CD14-positive monocyte (primary cell): Measurements from ENCODE around the gene FAM110C. TPM values are rescaled to one million over a fixed set of nuclear protein-coding genes. Genes with fewer than 3 reads are reported as not detected.

Experiments
- DNase-seq, 3 donors: peaks; one replicate each; pipeline ENCODE4 v3.0.0-alpha.2; 2011 to 2022
- H2AFZ ChIP-seq: 2 replicates; pipeline ENCODE4 v1.6.0; 2012; ENCODE audit warnings: mild to moderate bottlenecking, low read depth, low read length, inconsistent platforms; ENCODE audit not compliant: insufficient read depth, poor library complexity, severe bottlenecking
- H3K27ac ChIP-seq, 2 donors: 1 replicate in 1 of 2; 2 replicates in 1 of 2; pipeline ENCODE4 v1.5.1; 2012 to 2013; ENCODE audit warnings: low read length in 2 of 2, control low read depth in 1 of 2, inconsistent platforms in 1 of 2, low read depth in 1 of 2, mild to moderate bottlenecking in 1 of 2
- H3K27me3 ChIP-seq, 2 donors: one replicate each; pipeline versions ENCODE4 v1.6.0 to v1.6.1; 2011 to 2013; ENCODE audit warnings: low read length in 2 of 2; ENCODE audit not compliant: control insufficient read depth in 2 of 2, insufficient read depth in 2 of 2
- H3K36me3 ChIP-seq, 2 donors: replicated peaks in 1 of 2; 1 replicate in 1 of 2; 2 replicates in 1 of 2; pipeline versions ENCODE4 v1.5.1 to v1.6.1; 2012 to 2013; ENCODE audit warnings: low read length in 2 of 2, control low read depth in 1 of 2, inconsistent platforms in 1 of 2, mild to moderate bottlenecking in 1 of 2; ENCODE audit not compliant: insufficient read depth in 2 of 2, control insufficient read depth in 1 of 2
- H3K4me1 ChIP-seq, 2 donors: 1 replicate in 1 of 2; 2 replicates in 1 of 2; pipeline versions ENCODE4 v1.5.1 to v1.6.1; 2012 to 2013; ENCODE audit warnings: low read length in 2 of 2, control low read depth in 1 of 2, inconsistent platforms in 1 of 2, mild to moderate bottlenecking in 1 of 2, moderate library complexity in 1 of 2; ENCODE audit not compliant: insufficient read depth in 2 of 2, control insufficient read depth in 1 of 2
- H3K4me2 ChIP-seq: replicated peaks from 2 replicates; pipeline ENCODE3; 2012; ENCODE audit warnings: low read length, moderate library complexity, mild to moderate bottlenecking; ENCODE audit not compliant: poor library complexity, severe bottlenecking; ENCODE audit errors: extremely low read depth
- H3K4me3 ChIP-seq, 3 experiments: fragments of 200-600 bp in 1 of 3; sonication (generic) in 1 of 3; replicated peaks in 1 of 3; 1 replicate in 2 of 3; 2 replicates in 1 of 3; pipeline ENCODE4 v1.5.1; 2011 to 2013; ENCODE audit warnings: low read length in 3 of 3, mild to moderate bottlenecking in 3 of 3, control low read depth in 2 of 3, low read depth in 2 of 3, inconsistent platforms in 1 of 3, moderate library complexity in 1 of 3
- H3K79me2 ChIP-seq: 2 replicates; pipeline ENCODE4 v1.6.0; 2012; ENCODE audit warnings: mild to moderate bottlenecking, control low read depth, inconsistent platforms, low read length, moderate library complexity; ENCODE audit not compliant: insufficient read depth
- H3K9ac ChIP-seq: 2 replicates; pipeline ENCODE4 v1.6.0; 2017; ENCODE audit warnings: low read length, mild to moderate bottlenecking; ENCODE audit not compliant: insufficient read depth, poor library complexity, severe bottlenecking
- H3K9me3 ChIP-seq, 2 donors: replicated peaks in 1 of 2; 1 replicate in 1 of 2; 2 replicates in 1 of 2; pipeline versions ENCODE4 v1.5.1 to v1.6.1; 2012 to 2013; ENCODE audit warnings: low read length in 2 of 2, control low read depth in 1 of 2; ENCODE audit not compliant: control insufficient read depth in 1 of 2, insufficient read depth in 1 of 2
- H4K20me1 ChIP-seq: 2 replicates; pipeline ENCODE4 v1.6.0; 2012; ENCODE audit warnings: mild to moderate bottlenecking, low read length, control low read depth, moderate library complexity; ENCODE audit not compliant: insufficient read depth
- H3K27ac Mint-ChIP-seq, 7 donors: one replicate each; pipeline ENCODE4 v1.8.0; 2020; ENCODE audit warnings: mild to moderate bottlenecking in 7 of 7, mixed read lengths in 7 of 7, moderate library complexity in 6 of 7, inconsistent platforms in 2 of 7
- H3K27me3 Mint-ChIP-seq, 3 donors: one replicate each; pipeline ENCODE4 v1.8.0; 2021 to 2022; ENCODE audit warnings: low read depth in 3 of 3, mild to moderate bottlenecking in 3 of 3, mixed read lengths in 3 of 3, moderate library complexity in 3 of 3, inconsistent platforms in 1 of 3
- H3K36me3 Mint-ChIP-seq, 2 donors: one replicate each; pipeline ENCODE4 v1.8.0; 2020; ENCODE audit warnings: mixed read lengths in 2 of 2, inconsistent platforms in 1 of 2, mild to moderate bottlenecking in 1 of 2
- H3K4me1 Mint-ChIP-seq: one replicate; pipeline ENCODE4 v1.8.0; 2020; ENCODE audit warnings: mild to moderate bottlenecking, mixed read lengths
- H3K4me3 Mint-ChIP-seq, 2 donors: one replicate each; pipeline ENCODE4 v1.8.0; 2020; ENCODE audit warnings: mild to moderate bottlenecking in 2 of 2, mixed read lengths in 2 of 2, moderate library complexity in 1 of 2
- H3K9me3 Mint-ChIP-seq, 7 donors: one replicate each; pipeline ENCODE4 v1.8.0; 2020 to 2022; ENCODE audit warnings: mixed read lengths in 7 of 7, mild to moderate bottlenecking in 6 of 7, moderate library complexity in 6 of 7, inconsistent platforms in 2 of 7
- WGBS: methylation state at CpG from one replicate; pipeline ENCODE4 v1.1.5; 2013; ENCODE audit warnings: missing lambda C conversion rate; ENCODE audit not compliant: insufficient coverage; 5-methylcytosine and 5-hydroxymethylcytosine counted together
- intact Hi-C, 2 donors: fragments of 100-400 bp; cut with micrococcal nuclease; formaldehyde crosslinking; loops; one replicate each; pipeline versions ENCODE4 v1.15.0 to v1.15.1; 2023
- polyA plus RNA-seq, 3 donors: library from polyadenylated mRNA; depleted of rRNA in 1 of 3; unstranded in 2 of 3; stranded (reverse) in 1 of 3; fragments of 300-500 nt in 2 of 3; fragments of >200 nt in 1 of 3; fragmentation: Illumina TruSeq in 2 of 3; gene quantifications; 1 replicate in 2 of 3; 2 replicates in 1 of 3; pipeline ENCODE4 v1.2.3, GENCODE V29; 2012 to 2021
- TF ChIP-seq, protein P1 (sequence below): fragments of 200-600 bp; IDR thresholded peaks from one replicate; pipeline ENCODE4 v1.8.0; 2022; ENCODE audit warnings: antibody characterized with exemption, mild to moderate bottlenecking

The FAM110C gene
- polyA plus RNA-seq, 3 donors: not detected

DNA sequence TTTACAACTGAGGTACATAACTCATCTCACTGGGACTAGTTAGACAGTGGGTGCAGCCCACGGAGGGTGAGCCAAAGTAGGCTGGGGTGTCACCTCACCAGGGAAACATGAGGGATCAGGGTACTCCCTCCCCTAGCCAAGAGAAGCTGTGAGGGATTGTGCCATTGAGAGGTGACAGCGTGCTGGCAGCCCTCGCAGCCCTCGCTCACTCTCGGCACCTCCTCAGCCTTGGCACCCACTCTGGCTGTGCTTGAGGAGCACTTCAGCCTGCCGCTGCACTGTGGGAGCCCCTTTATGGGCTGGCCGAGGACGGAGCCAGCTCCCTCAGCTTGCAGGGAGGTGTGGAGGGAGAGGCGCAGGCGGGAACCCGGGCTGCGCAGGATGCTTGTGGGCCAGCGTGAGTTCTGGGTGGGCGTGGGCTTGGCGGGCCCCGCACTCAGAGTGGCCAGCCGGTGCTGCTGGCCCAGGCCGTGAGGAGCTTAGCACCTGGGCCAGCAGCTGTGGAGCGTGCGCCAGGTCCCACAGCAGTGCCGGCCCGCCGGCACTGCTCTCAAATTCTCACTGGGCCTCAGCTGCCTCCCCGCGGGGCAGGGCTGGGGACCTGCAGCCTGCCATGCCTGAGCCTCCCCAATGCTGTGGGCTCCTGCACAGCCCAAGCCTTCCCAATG lies 44.5 kb upstream of the FAM110C start:
- Mint-ChIP-seq H3K9me3 (peaks cover 3 to 16% (median 8%) of the 10 kb centered on the region in 7 donors), H3K4me3 (no peak overlapping the region), H3K4me1 (no peaks in the 10 kb centered on the region), H3K27me3 (peaks cover 0 to 3% (median 2%) of the 10 kb centered on the region in 3 donors), H3K27ac (no peak overlapping the region), H3K36me3 (no peaks in the 10 kb centered on the region)
- no peaks in the 10 kb centered on the region for H3K4me1 ChIP-seq
- intact Hi-C loops: no loop called here
- H3K9me3 ChIP-seq: peaks cover 0 to 21% of the 10 kb centered on the region in 2 donors
- no peak for DNase-seq
- H2AFZ ChIP-seq: no peak overlapping the region
- H3K36me3 ChIP-seq: no peaks in the 10 kb centered on the region
- no peak overlapping the region for H3K4me2 ChIP-seq
- TF ChIP-seq, protein P1, sequence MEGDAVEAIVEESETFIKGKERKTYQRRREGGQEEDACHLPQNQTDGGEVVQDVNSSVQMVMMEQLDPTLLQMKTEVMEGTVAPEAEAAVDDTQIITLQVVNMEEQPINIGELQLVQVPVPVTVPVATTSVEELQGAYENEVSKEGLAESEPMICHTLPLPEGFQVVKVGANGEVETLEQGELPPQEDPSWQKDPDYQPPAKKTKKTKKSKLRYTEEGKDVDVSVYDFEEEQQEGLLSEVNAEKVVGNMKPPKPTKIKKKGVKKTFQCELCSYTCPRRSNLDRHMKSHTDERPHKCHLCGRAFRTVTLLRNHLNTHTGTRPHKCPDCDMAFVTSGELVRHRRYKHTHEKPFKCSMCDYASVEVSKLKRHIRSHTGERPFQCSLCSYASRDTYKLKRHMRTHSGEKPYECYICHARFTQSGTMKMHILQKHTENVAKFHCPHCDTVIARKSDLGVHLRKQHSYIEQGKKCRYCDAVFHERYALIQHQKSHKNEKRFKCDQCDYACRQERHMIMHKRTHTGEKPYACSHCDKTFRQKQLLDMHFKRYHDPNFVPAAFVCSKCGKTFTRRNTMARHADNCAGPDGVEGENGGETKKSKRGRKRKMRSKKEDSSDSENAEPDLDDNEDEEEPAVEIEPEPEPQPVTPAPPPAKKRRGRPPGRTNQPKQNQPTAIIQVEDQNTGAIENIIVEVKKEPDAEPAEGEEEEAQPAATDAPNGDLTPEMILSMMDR: no peak
- no peaks in the 10 kb centered on the region for H3K79me2 ChIP-seq
- H4K20me1 ChIP-seq: no peaks in the 10 kb centered on the region
- 95% methylated on average over 24 of the region's 25 CpGs for WGBS
- H3K9ac ChIP-seq: no peak overlapping the region
- H3K27me3 ChIP-seq: no peaks in the 10 kb centered on the region
- no peak overlapping the region for H3K4me3 ChIP-seq
- H3K27ac ChIP-seq: no peak overlapping the region

DNA sequence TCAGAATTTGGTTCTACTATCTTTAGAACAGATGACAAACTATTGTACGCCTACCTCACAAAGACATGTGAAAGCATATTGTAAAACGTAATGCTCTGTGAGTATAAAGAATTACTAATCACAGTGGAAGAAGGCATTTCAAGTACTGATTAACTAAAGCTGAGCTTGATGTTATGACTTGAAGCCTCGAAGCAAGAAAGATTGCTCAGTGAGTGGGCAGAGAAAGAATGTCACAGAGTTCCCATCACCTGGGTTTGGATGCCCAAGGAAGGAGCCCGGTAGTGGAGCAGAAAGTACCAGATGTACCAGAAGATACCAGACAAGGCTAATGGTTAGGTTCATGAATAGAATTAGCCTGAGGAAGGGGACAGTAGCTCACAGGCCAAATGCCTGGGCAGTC lies 39.5 kb upstream of the FAM110C start:
- H3K4me3 ChIP-seq: no peak overlapping the region
- no peaks in the 10 kb centered on the region for H3K4me1 Mint-ChIP-seq
- H3K36me3 Mint-ChIP-seq: no peaks in the 10 kb centered on the region
- no peaks in the 10 kb centered on the region for H3K27me3 ChIP-seq
- no peak for DNase-seq
- H3K4me3 Mint-ChIP-seq: no peak overlapping the region
- no peak overlapping the region for H3K9ac ChIP-seq
- no peak overlapping the region for H3K4me2 ChIP-seq
- TF ChIP-seq, protein P1: no peak
- no peaks in the 10 kb centered on the region for H3K4me1 ChIP-seq
- 86% methylated on average over 1 of the region's 4 CpGs for WGBS
- no peaks in the 10 kb centered on the region for H4K20me1 ChIP-seq
- H3K27ac ChIP-seq: no peak overlapping the region
- H3K9me3 ChIP-seq: peaks cover 0 to 3% of the 10 kb centered on the region in 2 donors
- no peak overlapping the region for H2AFZ ChIP-seq
- no peaks in the 10 kb centered on the region for H3K36me3 ChIP-seq
- H3K79me2 ChIP-seq: no peaks in the 10 kb centered on the region
- intact Hi-C loops: no loop called here
- peaks cover 0 to 8% (median 2%) of the 10 kb centered on the region in 7 donors for H3K9me3 Mint-ChIP-seq
- peaks cover 0 to 3% (median 0%) of the 10 kb centered on the region in 3 donors for H3K27me3 Mint-ChIP-seq
- H3K27ac Mint-ChIP-seq: no peak overlapping the region
